Liver (tissue), 9 donors: Measurements from ENCODE around the gene RUSC2. TPM values are rescaled to one million over a fixed set of nuclear protein-coding genes. Genes with fewer than 3 reads are reported as not detected.
"Not testable (repeated sequence)": the region's sequence is repeated elsewhere in the genome, so short reads cannot be mapped to it uniquely, and the experiment has no call there.

Experiments
- DNase-seq: peaks from one replicate; pipeline ENCODE4 v3.0.0-alpha.2; 2017; ENCODE audit warnings: low spot score
- H3K27ac ChIP-seq, 2 donors: one replicate each; pipeline ENCODE4 v1.7.0; 2013; ENCODE audit warnings: inconsistent platforms in 2 of 2, low read length in 2 of 2, control low read depth in 1 of 2, low read depth in 1 of 2, mild to moderate bottlenecking in 1 of 2
- H3K27me3 ChIP-seq, 4 donors: one replicate each; pipeline versions ENCODE4 v1.6.1 to v1.7.0; 2013; ENCODE audit warnings: low read length in 3 of 4, inconsistent platforms in 1 of 4, mild to moderate bottlenecking in 1 of 4, moderate library complexity in 1 of 4; ENCODE audit not compliant: control insufficient read depth in 4 of 4, insufficient read depth in 4 of 4
- H3K36me3 ChIP-seq, 4 donors: one replicate each; pipeline versions ENCODE4 v1.6.1 to v1.7.0; 2013; ENCODE audit warnings: low read length in 3 of 4, mild to moderate bottlenecking in 3 of 4, low read depth in 1 of 4, moderate library complexity in 1 of 4; ENCODE audit not compliant: control insufficient read depth in 4 of 4, insufficient read depth in 3 of 4
- H3K4me1 ChIP-seq, 4 donors: one replicate each; pipeline versions ENCODE4 v1.6.1 to v1.7.0; 2013; ENCODE audit warnings: low read length in 3 of 4, mild to moderate bottlenecking in 3 of 4, moderate library complexity in 1 of 4; ENCODE audit not compliant: control insufficient read depth in 4 of 4, insufficient read depth in 4 of 4
- H3K4me3 ChIP-seq, 3 donors: one replicate each; pipeline versions ENCODE4 v1.6.1 to v1.7.0; 2013; ENCODE audit warnings: low read length in 3 of 3, control low read depth in 1 of 3, low read depth in 1 of 3, mild to moderate bottlenecking in 1 of 3
- H3K9ac ChIP-seq, 2 donors: one replicate each; pipeline ENCODE4 v1.7.0; 2013; ENCODE audit warnings: low read length in 2 of 2, mild to moderate bottlenecking in 2 of 2, moderate library complexity in 2 of 2, control low read depth in 1 of 2, low read depth in 1 of 2
- H3K9me3 ChIP-seq, 4 donors: one replicate each; pipeline versions ENCODE4 v1.6.1 to v1.7.0; 2013; ENCODE audit warnings: low read length in 3 of 4; ENCODE audit not compliant: control insufficient read depth in 4 of 4
- FOXA2 ChIP-seq: IDR thresholded peaks from 2 replicates; pipeline ENCODE4 v1.6.1; 2016; ENCODE audit warnings: antibody characterized with exemption
- GABPA ChIP-seq, 2 donors: IDR thresholded peaks in 1 of 2; conservative IDR thresholded peaks in 1 of 2; 2 replicates each; pipeline ENCODE4 v1.6.1; 2016; ENCODE audit warnings: antibody characterized with exemption in 2 of 2, mild to moderate bottlenecking in 1 of 2, moderate library complexity in 1 of 2
- JUND ChIP-seq, 2 donors: IDR thresholded peaks; 2 replicates each; pipeline ENCODE4 v1.6.1; 2016; ENCODE audit warnings: antibody characterized with exemption in 2 of 2
- NR2F2 ChIP-seq: IDR thresholded peaks from 2 replicates; pipeline ENCODE4 v1.6.1; 2016; ENCODE audit warnings: antibody characterized with exemption
- RXRA ChIP-seq, 2 donors: IDR thresholded peaks; 2 replicates each; pipeline ENCODE4 v1.6.1; 2017 to 2018; ENCODE audit warnings: antibody characterized with exemption in 2 of 2, mild to moderate bottlenecking in 1 of 2
- TAF1 ChIP-seq: conservative IDR thresholded peaks from 2 replicates; pipeline ENCODE4 v1.6.1; 2016; ENCODE audit warnings: antibody characterized with exemption, mild to moderate bottlenecking
- WGBS: extraction: QIAGEN DNeasy Blood & Tissue Kit; methylation state at CpG from one replicate; pipeline ENCODE4 v1.1.7; 2013; 5-methylcytosine and 5-hydroxymethylcytosine counted together
- polyA plus RNA-seq, 2 donors: library from polyadenylated mRNA; stranded (reverse) in 1 of 2; unstranded in 1 of 2; fragments of 200-250 nt in 1 of 2; fragments of >200 nt in 1 of 2; fragmentation: Nextera tagmentation in 1 of 2; extraction: Ambion mirVana in 1 of 2; gene quantifications; one replicate each; pipeline versions ENCODE4 v1.2.1 to v1.2.3, GENCODE V29; 2013 to 2015
- total RNA-seq, 2 donors: library from RNA; depleted of rRNA; stranded (reverse); fragments of >200 nt; gene quantifications; one replicate each; pipeline ENCODE4 v1.2.3, GENCODE V29; 2014
- TF ChIP-seq, protein P1 (sequence below): IDR thresholded peaks from 2 replicates; pipeline ENCODE4 v1.6.1; 2016; ENCODE audit warnings: antibody characterized with exemption, mild to moderate bottlenecking
- TF ChIP-seq, protein P2 (sequence below): IDR thresholded peaks from 2 replicates; pipeline ENCODE4 v1.6.1; 2016; ENCODE audit warnings: antibody characterized with exemption
- TF ChIP-seq, protein P3 (sequence below): fragments of 150-350 bp; IDR thresholded peaks from 2 replicates; pipeline ENCODE4 v1.5.1; 2017; ENCODE audit warnings: improper control_type of control experiment, low read depth, low read length; ENCODE audit not compliant: missing input control
- donor health status: healthy.
- donor health status: healthy.
- donor health status: healthy.
- donor health status: healthy.
- donor health status: healthy.

The RUSC2 gene
- total and polyA plus RNA-seq, 4 donors = 2.1 to 6.3 (median 4.3) TPM

- TF ChIP-seq, protein P1, sequence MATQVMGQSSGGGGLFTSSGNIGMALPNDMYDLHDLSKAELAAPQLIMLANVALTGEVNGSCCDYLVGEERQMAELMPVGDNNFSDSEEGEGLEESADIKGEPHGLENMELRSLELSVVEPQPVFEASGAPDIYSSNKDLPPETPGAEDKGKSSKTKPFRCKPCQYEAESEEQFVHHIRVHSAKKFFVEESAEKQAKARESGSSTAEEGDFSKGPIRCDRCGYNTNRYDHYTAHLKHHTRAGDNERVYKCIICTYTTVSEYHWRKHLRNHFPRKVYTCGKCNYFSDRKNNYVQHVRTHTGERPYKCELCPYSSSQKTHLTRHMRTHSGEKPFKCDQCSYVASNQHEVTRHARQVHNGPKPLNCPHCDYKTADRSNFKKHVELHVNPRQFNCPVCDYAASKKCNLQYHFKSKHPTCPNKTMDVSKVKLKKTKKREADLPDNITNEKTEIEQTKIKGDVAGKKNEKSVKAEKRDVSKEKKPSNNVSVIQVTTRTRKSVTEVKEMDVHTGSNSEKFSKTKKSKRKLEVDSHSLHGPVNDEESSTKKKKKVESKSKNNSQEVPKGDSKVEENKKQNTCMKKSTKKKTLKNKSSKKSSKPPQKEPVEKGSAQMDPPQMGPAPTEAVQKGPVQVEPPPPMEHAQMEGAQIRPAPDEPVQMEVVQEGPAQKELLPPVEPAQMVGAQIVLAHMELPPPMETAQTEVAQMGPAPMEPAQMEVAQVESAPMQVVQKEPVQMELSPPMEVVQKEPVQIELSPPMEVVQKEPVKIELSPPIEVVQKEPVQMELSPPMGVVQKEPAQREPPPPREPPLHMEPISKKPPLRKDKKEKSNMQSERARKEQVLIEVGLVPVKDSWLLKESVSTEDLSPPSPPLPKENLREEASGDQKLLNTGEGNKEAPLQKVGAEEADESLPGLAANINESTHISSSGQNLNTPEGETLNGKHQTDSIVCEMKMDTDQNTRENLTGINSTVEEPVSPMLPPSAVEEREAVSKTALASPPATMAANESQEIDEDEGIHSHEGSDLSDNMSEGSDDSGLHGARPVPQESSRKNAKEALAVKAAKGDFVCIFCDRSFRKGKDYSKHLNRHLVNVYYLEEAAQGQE = no peak
- TF ChIP-seq, protein P2, sequence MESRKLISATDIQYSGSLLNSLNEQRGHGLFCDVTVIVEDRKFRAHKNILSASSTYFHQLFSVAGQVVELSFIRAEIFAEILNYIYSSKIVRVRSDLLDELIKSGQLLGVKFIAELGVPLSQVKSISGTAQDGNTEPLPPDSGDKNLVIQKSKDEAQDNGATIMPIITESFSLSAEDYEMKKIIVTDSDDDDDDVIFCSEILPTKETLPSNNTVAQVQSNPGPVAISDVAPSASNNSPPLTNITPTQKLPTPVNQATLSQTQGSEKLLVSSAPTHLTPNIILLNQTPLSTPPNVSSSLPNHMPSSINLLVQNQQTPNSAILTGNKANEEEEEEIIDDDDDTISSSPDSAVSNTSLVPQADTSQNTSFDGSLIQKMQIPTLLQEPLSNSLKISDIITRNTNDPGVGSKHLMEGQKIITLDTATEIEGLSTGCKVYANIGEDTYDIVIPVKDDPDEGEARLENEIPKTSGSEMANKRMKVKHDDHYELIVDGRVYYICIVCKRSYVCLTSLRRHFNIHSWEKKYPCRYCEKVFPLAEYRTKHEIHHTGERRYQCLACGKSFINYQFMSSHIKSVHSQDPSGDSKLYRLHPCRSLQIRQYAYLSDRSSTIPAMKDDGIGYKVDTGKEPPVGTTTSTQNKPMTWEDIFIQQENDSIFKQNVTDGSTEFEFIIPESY = no peak
- TF ChIP-seq TAF1 = no peak
- TF ChIP-seq FOXA2 = no peak
- TF ChIP-seq, protein P3, sequence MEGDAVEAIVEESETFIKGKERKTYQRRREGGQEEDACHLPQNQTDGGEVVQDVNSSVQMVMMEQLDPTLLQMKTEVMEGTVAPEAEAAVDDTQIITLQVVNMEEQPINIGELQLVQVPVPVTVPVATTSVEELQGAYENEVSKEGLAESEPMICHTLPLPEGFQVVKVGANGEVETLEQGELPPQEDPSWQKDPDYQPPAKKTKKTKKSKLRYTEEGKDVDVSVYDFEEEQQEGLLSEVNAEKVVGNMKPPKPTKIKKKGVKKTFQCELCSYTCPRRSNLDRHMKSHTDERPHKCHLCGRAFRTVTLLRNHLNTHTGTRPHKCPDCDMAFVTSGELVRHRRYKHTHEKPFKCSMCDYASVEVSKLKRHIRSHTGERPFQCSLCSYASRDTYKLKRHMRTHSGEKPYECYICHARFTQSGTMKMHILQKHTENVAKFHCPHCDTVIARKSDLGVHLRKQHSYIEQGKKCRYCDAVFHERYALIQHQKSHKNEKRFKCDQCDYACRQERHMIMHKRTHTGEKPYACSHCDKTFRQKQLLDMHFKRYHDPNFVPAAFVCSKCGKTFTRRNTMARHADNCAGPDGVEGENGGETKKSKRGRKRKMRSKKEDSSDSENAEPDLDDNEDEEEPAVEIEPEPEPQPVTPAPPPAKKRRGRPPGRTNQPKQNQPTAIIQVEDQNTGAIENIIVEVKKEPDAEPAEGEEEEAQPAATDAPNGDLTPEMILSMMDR = no peak
These were observed 6.1 kb downstream of the RUSC2 start for GRCh38 chr9:35495984-35496383.

GRCh38 chr9:35498245-35498644, 8.3 kb downstream of the RUSC2 start:
- H3K27me3 ChIP-seq, H3K36me3 ChIP-seq, DNase-seq, H3K9me3 ChIP-seq, H3K27ac ChIP-seq, H3K4me3 ChIP-seq, H3K9ac ChIP-seq: not testable (repeated sequence)
- H3K4me1 ChIP-seq = peaks cover 3 to 12% (median 11%) of the 10 kb centered on the region in 4 donors
- 94% methylated on average over 10 of the region's 10 CpGs for WGBS

More at GRCh38 chr9:35495984-35496383, 6.1 kb downstream of the RUSC2 start:
- 78% methylated on average over 10 of the region's 10 CpGs for WGBS
- Histone ChIP-seq H3K4me1 (peaks cover 5 to 19% (median 15%) of the 10 kb centered on the region in 4 donors), H3K9ac (no peak overlapping the region), H3K36me3 (no peaks in the 10 kb centered on the region), H3K27me3 (no peaks in the 10 kb centered on the region), H3K27ac (no peak overlapping the region), H3K9me3 (no peaks in the 10 kb centered on the region), H3K4me3 (no peak overlapping the region)
- DNase-seq = no peak

DNA sequence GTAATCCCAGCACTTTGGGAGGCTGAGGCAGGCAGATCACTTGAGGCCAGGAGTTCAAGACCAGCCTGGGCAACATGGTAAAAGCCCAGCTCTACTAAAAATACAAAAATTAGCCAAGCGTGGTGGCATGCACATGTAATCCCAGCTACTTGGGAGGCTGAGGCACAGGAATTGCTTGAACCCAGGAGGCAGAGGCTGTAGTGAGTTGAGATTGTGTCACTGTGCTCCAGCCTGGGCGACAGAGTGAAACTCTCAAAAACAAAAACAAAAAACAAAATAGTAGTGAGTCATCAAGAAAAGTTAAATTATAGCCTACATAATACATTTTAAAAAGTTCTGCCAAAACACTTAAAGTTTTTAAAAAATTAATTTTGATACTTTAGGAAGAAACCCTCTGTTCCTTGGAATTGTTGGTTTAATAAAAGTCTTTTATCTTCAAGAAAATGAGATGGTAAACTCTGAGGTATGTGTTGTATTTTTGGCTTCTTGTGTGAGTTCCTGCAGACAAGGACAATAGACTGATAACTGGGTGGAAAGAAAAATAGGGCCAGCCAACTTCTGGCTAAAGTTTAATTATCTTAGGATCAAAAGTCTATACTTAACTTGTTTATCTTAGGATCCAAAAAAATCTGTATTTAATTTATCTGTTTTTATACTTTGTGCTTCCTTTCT, 9.3 kb downstream of the RUSC2 start:
- no peak for DNase-seq
- H3K27ac ChIP-seq = peak overlapping the region; percentile 50 to 67
- H3K27me3 ChIP-seq = no peaks in the 10 kb centered on the region
- H3K4me1 ChIP-seq = peaks cover 3 to 12% (median 11%) of the 10 kb centered on the region in 4 donors
- H3K9me3 ChIP-seq = no peaks in the 10 kb centered on the region
- H3K9ac ChIP-seq = no peak overlapping the region
- no peaks in the 10 kb centered on the region for H3K36me3 ChIP-seq
- H3K4me3 ChIP-seq = no peak overlapping the region
- WGBS = 70% methylated on average over 2 of the region's 2 CpGs
- TF ChIP-seq, protein P3 = no peak
- peak in 1 of 2 donors; percentile 43 for TF ChIP-seq JUND (IDR thresholded peaks at IDR 0.05)
- no peak for TF ChIP-seq GABPA (IDR thresholded peaks at IDR 0.05 in 1 of 2, conservative IDR thresholded peaks at IDR 0.05 in 1 of 2)
- TF ChIP-seq, protein P1 = no peak
- TF ChIP-seq RXRA (IDR thresholded peaks at IDR 0.05) = peak in 1 of 2 donors; percentile 52
- TF ChIP-seq NR2F2 = no peak
